ENCODE data around the gene TRPC4.

GRCh38 chr13:37596805-37597204, 272.8 kb downstream of the TRPC4 start:
- no peak for TF ChIP-seq TAF1 (IDR thresholded peaks at IDR 0.05; ENCODE audit: low read depth)
- TF ChIP-seq NFIC (IDR thresholded peaks at IDR 0.05): no peak
- no peak for TF ChIP-seq USF1 (IDR thresholded peaks at IDR 0.05)
- no peak for TF ChIP-seq FOXM1 (IDR thresholded peaks at IDR 0.05; ENCODE audit: borderline replicate concordance, low read depth)
- TF ChIP-seq CREB1 (IDR thresholded peaks at IDR 0.05; ENCODE audit: low read depth): no peak
- TF ChIP-seq CEBPB (IDR thresholded peaks at IDR 0.05): no peak
- no peak for TF ChIP-seq EP300 (IDR thresholded peaks at IDR 0.05; ENCODE audit: borderline replicate concordance)
- TF ChIP-seq EGR1 (IDR thresholded peaks at IDR 0.05): no peak
- no peak for TF ChIP-seq YY1 (IDR thresholded peaks at IDR 0.05; ENCODE audit: low read depth)
- TF ChIP-seq TEAD4 (IDR thresholded peaks at IDR 0.05): no peak
- TF ChIP-seq REST (IDR thresholded peaks at IDR 0.05; ENCODE audit: low read depth): no peak
- no peak for TF ChIP-seq TCF12 (IDR thresholded peaks at IDR 0.05; ENCODE audit: low read depth)
- no peak for TF ChIP-seq MAX (IDR thresholded peaks at IDR 0.05)
- TF ChIP-seq RAD21 (IDR thresholded peaks at IDR 0.05; ENCODE audit: low read depth): no peak
